ENCODE measurements around the gene CCDC144A.
"Not testable (repeated sequence)": the region's sequence is repeated elsewhere in the genome, so short reads cannot be mapped to it uniquely, and the experiment has no call there.

The CCDC144A gene

DNA sequence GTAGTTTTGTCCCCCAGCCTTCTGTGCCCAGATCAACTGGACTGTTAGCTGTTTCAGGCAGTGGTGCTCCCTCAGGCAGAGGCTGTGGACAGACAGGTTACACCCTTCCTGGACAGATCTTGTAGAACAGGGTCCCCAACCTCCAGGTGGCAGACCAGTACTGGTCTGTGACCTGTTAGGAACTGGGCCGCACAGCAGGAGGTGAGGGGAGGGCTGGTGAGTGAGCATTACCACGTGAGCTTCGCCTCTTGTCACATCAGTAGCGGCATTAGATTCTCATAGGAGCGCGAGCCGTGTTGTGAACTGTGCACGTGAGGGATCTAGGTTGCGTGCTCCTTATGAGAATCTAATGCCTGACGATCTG lies 61.9 kb downstream of the CCDC144A start:
- H3K27me3 ChIP-seq (ENCODE audit: control insufficient read depth in 1 of 2, insufficient read depth in 2 of 2, low read length in 2 of 2); H3K4me3 ChIP-seq (ENCODE audit: low read length in 2 of 2); H3K9ac ChIP-seq (ENCODE audit: low read length in 2 of 2); H3K4me1 ChIP-seq (ENCODE audit: control insufficient read depth, insufficient read depth, low read length); H3K36me3 ChIP-seq (ENCODE audit: control insufficient read depth in 2 of 2, insufficient read depth in 2 of 2, low read length in 2 of 2); H3K27ac ChIP-seq (ENCODE audit: low read length); H3K9me3 ChIP-seq (ENCODE audit: control insufficient read depth in 2 of 2, low read length in 2 of 2): not testable (repeated sequence)

GRCh38 chr17:16757520-16757919 lies 67.5 kb downstream of the CCDC144A start:
- not testable (repeated sequence) for H3K27ac ChIP-seq (ENCODE audit: low read length); H3K4me3 ChIP-seq (ENCODE audit: low read length in 2 of 2); H3K4me1 ChIP-seq (ENCODE audit: control insufficient read depth, insufficient read depth, low read length); H3K27me3 ChIP-seq (ENCODE audit: control insufficient read depth in 1 of 2, insufficient read depth in 2 of 2, low read length in 2 of 2); H3K9me3 ChIP-seq (ENCODE audit: control insufficient read depth in 2 of 2, low read length in 2 of 2); H3K36me3 ChIP-seq (ENCODE audit: control insufficient read depth in 2 of 2, insufficient read depth in 2 of 2, low read length in 2 of 2); H3K9ac ChIP-seq (ENCODE audit: low read length in 2 of 2)

- not testable (repeated sequence) for H3K9ac ChIP-seq (ENCODE audit: low read length in 2 of 2); H3K4me1 ChIP-seq (ENCODE audit: control insufficient read depth, insufficient read depth, low read length); H3K27me3 ChIP-seq (ENCODE audit: control insufficient read depth in 1 of 2, insufficient read depth in 2 of 2, low read length in 2 of 2); H3K27ac ChIP-seq (ENCODE audit: low read length); H3K36me3 ChIP-seq (ENCODE audit: control insufficient read depth in 2 of 2, insufficient read depth in 2 of 2, low read length in 2 of 2); H3K9me3 ChIP-seq (ENCODE audit: control insufficient read depth in 2 of 2, low read length in 2 of 2); H3K4me3 ChIP-seq (ENCODE audit: low read length in 2 of 2)
Measured at GRCh38 chr17:16758177-16758576, 68.1 kb downstream of the CCDC144A start.

DNA sequence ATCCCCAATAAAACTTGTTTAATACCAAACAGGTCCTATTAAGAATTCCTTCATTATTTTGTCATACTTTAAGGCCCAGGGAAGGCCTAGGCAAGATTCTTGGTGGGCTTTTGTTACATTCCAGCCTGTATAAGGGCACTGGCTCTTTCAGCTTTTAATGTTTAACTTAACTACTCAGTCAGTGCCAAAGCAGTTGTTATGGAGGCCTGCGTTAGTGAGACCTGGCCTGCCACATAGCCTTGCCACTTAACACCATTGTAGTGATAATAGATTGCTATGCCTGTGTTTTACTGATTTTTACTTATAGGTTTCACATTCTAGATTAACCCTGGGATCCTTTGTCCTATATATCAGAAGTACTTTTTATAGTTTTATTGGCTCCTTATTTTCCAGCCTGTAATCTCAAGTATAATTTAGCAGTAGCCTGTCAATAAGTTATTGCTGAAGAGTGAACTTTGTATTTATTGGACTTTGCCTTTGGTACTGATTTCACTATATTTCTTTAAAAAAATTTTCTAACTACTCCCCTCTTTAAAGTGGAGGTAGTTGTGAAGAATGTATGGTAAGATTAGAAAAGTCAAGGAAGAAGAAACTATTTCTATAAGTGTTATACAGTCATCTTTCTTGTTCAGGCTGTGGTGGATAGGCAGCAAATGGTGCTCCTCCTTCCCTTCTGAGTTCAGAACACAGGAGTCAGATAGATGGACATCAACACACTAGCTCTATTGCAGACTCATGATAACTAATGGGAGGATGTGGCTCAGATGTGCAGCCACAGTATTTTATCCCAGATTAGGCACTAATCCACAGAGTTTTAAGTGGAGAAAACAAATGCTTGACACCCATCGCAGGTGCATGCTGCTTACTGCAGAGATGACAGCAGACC lies 78.5 kb downstream of the CCDC144A start:
- H3K27ac ChIP-seq (ENCODE audit: low read length); H3K36me3 ChIP-seq (ENCODE audit: control insufficient read depth in 2 of 2, insufficient read depth in 2 of 2, low read length in 2 of 2); H3K27me3 ChIP-seq (ENCODE audit: control insufficient read depth in 1 of 2, insufficient read depth in 2 of 2, low read length in 2 of 2); H3K4me1 ChIP-seq (ENCODE audit: control insufficient read depth, insufficient read depth, low read length); H3K9me3 ChIP-seq (ENCODE audit: control insufficient read depth in 2 of 2, low read length in 2 of 2); H3K9ac ChIP-seq (ENCODE audit: low read length in 2 of 2); H3K4me3 ChIP-seq (ENCODE audit: low read length in 2 of 2): not testable (repeated sequence)

GRCh38 chr17:16772394-16773145 lies 82.5 kb downstream of the CCDC144A start:
- not testable (repeated sequence) for H3K9ac ChIP-seq (ENCODE audit: low read length in 2 of 2); H3K27ac ChIP-seq (ENCODE audit: low read length); H3K9me3 ChIP-seq (ENCODE audit: control insufficient read depth in 2 of 2, low read length in 2 of 2); H3K4me3 ChIP-seq (ENCODE audit: low read length in 2 of 2); H3K27me3 ChIP-seq (ENCODE audit: control insufficient read depth in 1 of 2, insufficient read depth in 2 of 2, low read length in 2 of 2); H3K4me1 ChIP-seq (ENCODE audit: control insufficient read depth, insufficient read depth, low read length); H3K36me3 ChIP-seq (ENCODE audit: control insufficient read depth in 2 of 2, insufficient read depth in 2 of 2, low read length in 2 of 2)

DNA sequence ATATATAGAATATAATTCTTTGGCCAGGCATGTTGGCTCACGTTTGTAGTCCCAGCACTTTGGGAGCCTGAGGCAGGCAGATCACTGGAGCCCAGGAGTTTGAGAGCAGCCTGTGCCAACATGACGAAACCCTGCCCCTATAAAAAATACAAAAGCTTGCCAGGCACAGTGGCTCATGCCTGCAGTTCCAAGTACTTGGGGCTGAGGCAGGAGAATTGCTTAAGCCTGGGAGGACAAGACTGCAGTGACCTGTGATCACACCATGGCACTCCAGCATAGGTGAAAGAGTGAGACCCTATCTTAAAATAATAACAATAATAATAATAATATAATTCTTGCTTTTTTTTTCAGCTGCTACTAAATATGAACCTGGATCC lies 83.1 kb downstream of the CCDC144A start:
- H3K9ac ChIP-seq (ENCODE audit: low read length in 2 of 2); H3K27ac ChIP-seq (ENCODE audit: low read length); H3K9me3 ChIP-seq (ENCODE audit: control insufficient read depth in 2 of 2, low read length in 2 of 2); H3K4me1 ChIP-seq (ENCODE audit: control insufficient read depth, insufficient read depth, low read length); H3K4me3 ChIP-seq (ENCODE audit: low read length in 2 of 2); H3K36me3 ChIP-seq (ENCODE audit: control insufficient read depth in 2 of 2, insufficient read depth in 2 of 2, low read length in 2 of 2); H3K27me3 ChIP-seq (ENCODE audit: control insufficient read depth in 1 of 2, insufficient read depth in 2 of 2, low read length in 2 of 2): not testable (repeated sequence)

- H3K4me3 ChIP-seq (ENCODE audit: low read length in 2 of 2); H3K4me1 ChIP-seq (ENCODE audit: control insufficient read depth, insufficient read depth, low read length); H3K36me3 ChIP-seq (ENCODE audit: control insufficient read depth in 2 of 2, insufficient read depth in 2 of 2, low read length in 2 of 2); H3K27me3 ChIP-seq (ENCODE audit: control insufficient read depth in 1 of 2, insufficient read depth in 2 of 2, low read length in 2 of 2); H3K27ac ChIP-seq (ENCODE audit: low read length); H3K9me3 ChIP-seq (ENCODE audit: control insufficient read depth in 2 of 2, low read length in 2 of 2); H3K9ac ChIP-seq (ENCODE audit: low read length in 2 of 2): not testable (repeated sequence)
Measured at GRCh38 chr17:16787851-16788250, 97.8 kb downstream of the CCDC144A start.

DNA sequence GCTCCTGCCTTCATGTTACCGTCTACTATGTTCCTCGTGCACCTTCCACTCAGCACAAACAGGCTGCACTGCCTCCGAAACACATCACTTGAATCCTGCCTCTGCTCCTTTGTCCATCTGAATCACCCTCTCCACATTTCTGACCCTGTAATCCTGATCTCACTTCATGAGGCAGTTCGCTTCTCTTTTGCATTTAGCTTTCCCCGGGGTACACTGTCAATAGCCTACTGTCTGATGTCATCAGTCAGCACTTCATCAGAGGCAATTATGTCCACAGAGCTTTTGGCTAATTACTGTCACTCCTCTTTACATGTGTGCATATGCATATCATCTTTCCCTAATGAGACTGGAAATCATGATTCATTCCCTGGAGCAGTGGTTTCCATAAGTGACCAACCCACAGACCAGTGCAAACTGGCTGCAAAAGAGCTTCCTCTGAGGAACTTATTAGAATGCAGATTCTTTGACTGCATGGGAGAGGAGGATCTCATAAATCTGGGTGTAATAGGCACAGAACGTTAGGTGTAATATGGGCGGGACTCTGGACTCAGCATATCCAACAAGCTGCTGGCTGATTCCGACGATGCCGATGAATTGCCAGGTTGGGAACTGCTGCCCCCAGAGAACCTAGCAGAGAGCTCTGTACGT lies 99.0 kb downstream of the CCDC144A start:
- H3K9me3 ChIP-seq (ENCODE audit: control insufficient read depth in 2 of 2, low read length in 2 of 2); H3K4me1 ChIP-seq (ENCODE audit: control insufficient read depth, insufficient read depth, low read length); H3K27ac ChIP-seq (ENCODE audit: low read length); H3K36me3 ChIP-seq (ENCODE audit: control insufficient read depth in 2 of 2, insufficient read depth in 2 of 2, low read length in 2 of 2); H3K9ac ChIP-seq (ENCODE audit: low read length in 2 of 2); H3K27me3 ChIP-seq (ENCODE audit: control insufficient read depth in 1 of 2, insufficient read depth in 2 of 2, low read length in 2 of 2); H3K4me3 ChIP-seq (ENCODE audit: low read length in 2 of 2): not testable (repeated sequence)

DNA sequence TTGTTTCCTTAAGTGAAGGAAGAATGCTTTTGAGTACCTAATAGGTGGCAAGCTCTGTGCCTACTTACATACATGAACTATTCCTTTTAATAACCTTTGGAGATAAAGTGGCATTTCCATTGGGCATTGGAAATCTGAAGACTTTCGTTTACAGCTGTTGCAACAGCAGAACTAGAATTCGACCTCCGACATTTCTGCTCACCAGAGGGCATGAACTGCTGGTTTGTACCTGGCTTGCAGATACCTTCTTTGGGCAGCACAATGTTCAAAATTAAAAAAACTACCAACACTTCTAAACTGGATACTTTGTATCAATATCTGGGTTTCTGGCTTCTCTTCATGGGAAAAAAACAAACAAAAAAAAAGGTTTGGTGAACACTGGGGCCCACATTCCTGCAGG lies 99.6 kb downstream of the CCDC144A start:
- not testable (repeated sequence) for H3K27ac ChIP-seq (ENCODE audit: low read length); H3K9ac ChIP-seq (ENCODE audit: low read length in 2 of 2); H3K27me3 ChIP-seq (ENCODE audit: control insufficient read depth in 1 of 2, insufficient read depth in 2 of 2, low read length in 2 of 2); H3K4me3 ChIP-seq (ENCODE audit: low read length in 2 of 2); H3K4me1 ChIP-seq (ENCODE audit: control insufficient read depth, insufficient read depth, low read length); H3K36me3 ChIP-seq (ENCODE audit: control insufficient read depth in 2 of 2, insufficient read depth in 2 of 2, low read length in 2 of 2); H3K9me3 ChIP-seq (ENCODE audit: control insufficient read depth in 2 of 2, low read length in 2 of 2)

- H3K4me1 ChIP-seq (ENCODE audit: control insufficient read depth, insufficient read depth, low read length); H3K27me3 ChIP-seq (ENCODE audit: control insufficient read depth in 1 of 2, insufficient read depth in 2 of 2, low read length in 2 of 2); H3K9ac ChIP-seq (ENCODE audit: low read length in 2 of 2); H3K9me3 ChIP-seq (ENCODE audit: control insufficient read depth in 2 of 2, low read length in 2 of 2); H3K4me3 ChIP-seq (ENCODE audit: low read length in 2 of 2); H3K36me3 ChIP-seq (ENCODE audit: control insufficient read depth in 2 of 2, insufficient read depth in 2 of 2, low read length in 2 of 2); H3K27ac ChIP-seq (ENCODE audit: low read length): not testable (repeated sequence)
Measured at GRCh38 chr17:16790313-16790871, 100.4 kb downstream of the CCDC144A start.

DNA sequence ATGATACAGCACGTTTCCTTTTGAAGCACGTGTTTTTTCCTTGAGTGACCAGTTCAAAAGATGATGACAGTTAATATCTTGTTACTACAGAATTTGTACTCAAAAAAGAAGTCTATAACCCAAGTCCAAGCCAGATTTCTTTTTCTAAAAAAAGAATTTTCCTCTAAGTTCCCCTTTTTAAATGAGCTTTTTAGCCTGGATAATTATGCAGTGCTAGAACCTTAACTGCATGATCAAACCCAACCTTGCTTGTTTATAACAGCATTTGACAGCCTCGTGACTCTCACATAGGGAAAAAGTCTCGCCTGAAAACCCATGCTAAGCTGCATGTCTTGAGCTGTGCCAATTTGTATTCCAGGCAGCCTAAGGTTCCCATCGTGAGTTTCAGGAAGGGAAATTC lies 104.2 kb downstream of the CCDC144A start:
- H3K4me3 ChIP-seq (ENCODE audit: low read length in 2 of 2); H3K4me1 ChIP-seq (ENCODE audit: control insufficient read depth, insufficient read depth, low read length); H3K9me3 ChIP-seq (ENCODE audit: control insufficient read depth in 2 of 2, low read length in 2 of 2); H3K27me3 ChIP-seq (ENCODE audit: control insufficient read depth in 1 of 2, insufficient read depth in 2 of 2, low read length in 2 of 2); H3K36me3 ChIP-seq (ENCODE audit: control insufficient read depth in 2 of 2, insufficient read depth in 2 of 2, low read length in 2 of 2); H3K27ac ChIP-seq (ENCODE audit: low read length); H3K9ac ChIP-seq (ENCODE audit: low read length in 2 of 2): not testable (repeated sequence)

All from stomach smooth muscle (tissue), 2 donors.